ENCODE results near the gene PLEKHO2.

The PLEKHO2 gene

GRCh38 chr15:64806509-64806908, 35.2 kb upstream of the PLEKHO2 start:
- H3K23ac ChIP-seq (ENCODE audit: low read depth, low read length, poor library complexity), result no peak overlapping the region
- peaks cover 23 to 34% of the 10 kb centered on the region in 2 donors for H3K4me1 ChIP-seq (ENCODE audit: control insufficient read depth in 2 of 2, insufficient read depth in 1 of 2, low read depth in 1 of 2, low read length in 2 of 2)
- no peak overlapping the region for H3K4me2 ChIP-seq (ENCODE audit: insufficient read depth, low read length, poor library complexity, severe bottlenecking)
- H2AFZ ChIP-seq (ENCODE audit: low read length), result peak overlapping the region; percentile 32
- H3K4ac ChIP-seq (ENCODE audit: low read length), result no peak overlapping the region
- no peak overlapping the region for H4K91ac ChIP-seq (ENCODE audit: low read depth, low read length, poor library complexity)
- H3K27me3 ChIP-seq (ENCODE audit: control insufficient read depth in 3 of 3, insufficient read depth in 3 of 3, low read depth in 1 of 3, low read length in 3 of 3), result no peaks in the 10 kb centered on the region
- peak overlapping the region; percentile 5 for H2AK5ac ChIP-seq (ENCODE audit: low read depth, low read length)
- no peaks in the 10 kb centered on the region for H3K36me3 ChIP-seq (replicated peaks in 1 of 2; ENCODE audit: control insufficient read depth in 2 of 2, insufficient read depth in 2 of 2, low read length in 2 of 2)
- no peak overlapping the region for H2BK12ac ChIP-seq (ENCODE audit: low read length)
- no peak overlapping the region for H3K14ac ChIP-seq (ENCODE audit: low read length)
- no peaks in the 10 kb centered on the region for H3K79me1 ChIP-seq (ENCODE audit: low read depth, low read length)
- no peaks in the 10 kb centered on the region for H3K9me3 ChIP-seq (replicated peaks in 1 of 2; ENCODE audit: control insufficient read depth in 2 of 2, insufficient read depth in 1 of 2, low read depth in 1 of 2, low read length in 2 of 2)
- no CpG with 5 or more reads among the region's 6 CpGs for WGBS, 2 donors (ENCODE audit: extremely low coverage in 2 of 2, insufficient read length in 2 of 2, insufficient replicate concordance in 1 of 2)
- no peak overlapping the region for H4K8ac ChIP-seq (ENCODE audit: low read depth, low read length)
- peak overlapping the region; percentile 31 for H3K18ac ChIP-seq (ENCODE audit: low read length)
- no peak overlapping the region for H3K9ac ChIP-seq (ENCODE audit: low read depth, low read length, poor library complexity)
- H2BK120ac ChIP-seq (ENCODE audit: low read depth, low read length), result no peak overlapping the region
- H3K27ac ChIP-seq (replicated peaks; ENCODE audit: low read length), result no peak overlapping the region
- H3K4me3 ChIP-seq (ENCODE audit: low read length in 2 of 2), result no peak overlapping the region
- no peak overlapping the region for H2BK5ac ChIP-seq (ENCODE audit: low read length)
- peak overlapping the region; percentile 6 for H2BK15ac ChIP-seq (ENCODE audit: low read length)
- DNase-seq (ENCODE audit: low spot score), result no peak

GRCh38 chr15:64807051-64807749, 34.5 kb upstream of the PLEKHO2 start:
- DNase-seq (ENCODE audit: low spot score), result no peak
- Histone ChIP-seq H3K4me2 (ENCODE audit: insufficient read depth, low read length, poor library complexity, severe bottlenecking) (no peak overlapping the region), H3K27ac (replicated peaks; ENCODE audit: low read length) (no peak overlapping the region), H3K18ac (ENCODE audit: low read length) (peak overlapping the region; percentile 57), H2BK120ac (ENCODE audit: low read depth, low read length) (peak overlapping the region; percentile 52), H3K27me3 (ENCODE audit: control insufficient read depth in 3 of 3, insufficient read depth in 3 of 3, low read depth in 1 of 3, low read length in 3 of 3) (no peaks in the 10 kb centered on the region), H2BK5ac (ENCODE audit: low read length) (no peak overlapping the region), H3K4me3 (ENCODE audit: low read length in 2 of 2) (no peak overlapping the region), H3K36me3 (replicated peaks in 1 of 2; ENCODE audit: control insufficient read depth in 2 of 2, insufficient read depth in 2 of 2, low read length in 2 of 2) (no peaks in the 10 kb centered on the region), H2AK5ac (ENCODE audit: low read depth, low read length) (peak overlapping the region; percentile 5), H3K23ac (ENCODE audit: low read depth, low read length, poor library complexity) (no peak overlapping the region), H2BK15ac (ENCODE audit: low read length) (peak overlapping the region; percentile 6), H2AFZ (ENCODE audit: low read length) (peak overlapping the region; percentile 87), H4K91ac (ENCODE audit: low read depth, low read length, poor library complexity) (no peak overlapping the region), H3K79me1 (ENCODE audit: low read depth, low read length) (no peaks in the 10 kb centered on the region), H2BK12ac (ENCODE audit: low read length) (no peak overlapping the region), H3K9ac (ENCODE audit: low read depth, low read length, poor library complexity) (no peak overlapping the region), H3K4ac (ENCODE audit: low read length) (no peak overlapping the region), H4K8ac (ENCODE audit: low read depth, low read length) (no peak overlapping the region), H3K4me1 (ENCODE audit: control insufficient read depth in 2 of 2, insufficient read depth in 1 of 2, low read depth in 1 of 2, low read length in 2 of 2) (peaks cover 21 to 34% of the 10 kb centered on the region in 2 donors), H3K9me3 (replicated peaks in 1 of 2; ENCODE audit: control insufficient read depth in 2 of 2, insufficient read depth in 1 of 2, low read depth in 1 of 2, low read length in 2 of 2) (no peaks in the 10 kb centered on the region), H3K14ac (ENCODE audit: low read length) (no peak overlapping the region)
- WGBS, 2 donors (ENCODE audit: extremely low coverage in 2 of 2, insufficient read length in 2 of 2, insufficient replicate concordance in 1 of 2), result no CpG with 5 or more reads among the region's 13 CpGs

- Histone ChIP-seq H4K8ac (ENCODE audit: low read depth, low read length) (no peak overlapping the region), H3K27ac (replicated peaks; ENCODE audit: low read length) (no peak overlapping the region), H3K79me1 (ENCODE audit: low read depth, low read length) (no peaks in the 10 kb centered on the region), H2BK5ac (ENCODE audit: low read length) (no peak overlapping the region), H3K9me3 (replicated peaks in 1 of 2; ENCODE audit: control insufficient read depth in 2 of 2, insufficient read depth in 1 of 2, low read depth in 1 of 2, low read length in 2 of 2) (no peaks in the 10 kb centered on the region), H2BK15ac (ENCODE audit: low read length) (peak overlapping the region; percentile 28), H3K9ac (ENCODE audit: low read depth, low read length, poor library complexity) (no peak overlapping the region), H2BK12ac (ENCODE audit: low read length) (no peak overlapping the region), H3K14ac (ENCODE audit: low read length) (no peak overlapping the region), H3K36me3 (replicated peaks in 1 of 2; ENCODE audit: control insufficient read depth in 2 of 2, insufficient read depth in 2 of 2, low read length in 2 of 2) (no peaks in the 10 kb centered on the region), H2AK5ac (ENCODE audit: low read depth, low read length) (no peak overlapping the region), H2BK120ac (ENCODE audit: low read depth, low read length) (peak overlapping the region; percentile 52), H3K23ac (ENCODE audit: low read depth, low read length, poor library complexity) (no peak overlapping the region), H3K4ac (ENCODE audit: low read length) (no peak overlapping the region), H3K4me1 (ENCODE audit: control insufficient read depth in 2 of 2, insufficient read depth in 1 of 2, low read depth in 1 of 2, low read length in 2 of 2) (peaks cover 20 to 34% of the 10 kb centered on the region in 2 donors), H3K27me3 (ENCODE audit: control insufficient read depth in 3 of 3, insufficient read depth in 3 of 3, low read depth in 1 of 3, low read length in 3 of 3) (no peaks in the 10 kb centered on the region), H2AFZ (ENCODE audit: low read length) (peak overlapping the region; percentile 87), H4K91ac (ENCODE audit: low read depth, low read length, poor library complexity) (no peak overlapping the region), H3K18ac (ENCODE audit: low read length) (peak overlapping the region; percentile 11), H3K4me3 (ENCODE audit: low read length in 2 of 2) (no peak overlapping the region), H3K4me2 (ENCODE audit: insufficient read depth, low read length, poor library complexity, severe bottlenecking) (no peak overlapping the region)
- no peak for DNase-seq (ENCODE audit: low spot score)
- WGBS, 2 donors (ENCODE audit: extremely low coverage in 2 of 2, insufficient read length in 2 of 2, insufficient replicate concordance in 1 of 2), result no CpG with 5 or more reads among the region's 6 CpGs
Measured at GRCh38 chr15:64807751-64808222, 33.9 kb upstream of the PLEKHO2 start.

DNA sequence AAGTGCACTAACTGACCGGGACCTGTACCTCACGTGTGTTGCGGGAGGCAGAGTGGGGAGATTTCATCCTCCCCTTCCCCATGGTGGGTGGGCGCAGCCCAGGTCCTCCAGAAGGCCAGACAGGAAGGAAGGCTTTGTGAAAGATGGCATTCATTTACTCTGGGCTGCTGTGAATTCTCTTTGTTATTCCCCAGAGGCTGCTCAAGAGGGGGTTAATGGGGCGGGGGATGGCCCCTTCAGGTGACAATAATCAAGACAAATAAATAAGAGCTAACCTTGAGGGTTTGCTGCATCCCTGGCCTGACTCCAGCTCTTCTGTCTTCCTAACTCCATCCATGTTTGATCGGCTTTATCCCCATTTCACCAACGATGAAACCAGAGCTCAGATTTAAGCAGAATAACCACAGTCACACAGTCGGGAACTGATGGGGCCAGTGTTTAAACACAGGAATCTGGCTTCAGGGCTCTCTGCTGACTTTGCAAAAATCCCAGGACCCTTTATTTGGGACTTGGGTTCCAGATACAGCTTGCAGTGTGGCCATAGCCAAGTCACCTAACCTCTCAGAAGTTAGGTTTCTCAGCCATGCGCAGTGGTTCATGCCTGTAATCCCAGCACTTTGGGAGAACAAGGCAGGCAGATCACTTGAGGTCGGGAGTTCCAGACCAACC, 32.8 kb upstream of the PLEKHO2 start:
- Histone ChIP-seq H4K91ac (ENCODE audit: low read depth, low read length, poor library complexity) (no peak overlapping the region), H3K27me3 (ENCODE audit: control insufficient read depth in 3 of 3, insufficient read depth in 3 of 3, low read depth in 1 of 3, low read length in 3 of 3) (no peaks in the 10 kb centered on the region), H3K36me3 (replicated peaks in 1 of 2; ENCODE audit: control insufficient read depth in 2 of 2, insufficient read depth in 2 of 2, low read length in 2 of 2) (no peaks in the 10 kb centered on the region), H3K27ac (replicated peaks; ENCODE audit: low read length) (peak overlapping the region; percentile 18), H3K4me2 (ENCODE audit: insufficient read depth, low read length, poor library complexity, severe bottlenecking) (no peak overlapping the region), H2AK5ac (ENCODE audit: low read depth, low read length) (no peak overlapping the region), H2BK15ac (ENCODE audit: low read length) (no peak overlapping the region), H2BK120ac (ENCODE audit: low read depth, low read length) (no peak overlapping the region), H3K14ac (ENCODE audit: low read length) (peak overlapping the region; percentile 23), H2BK12ac (ENCODE audit: low read length) (no peak overlapping the region), H3K4ac (ENCODE audit: low read length) (peak overlapping the region; percentile 44), H3K9me3 (replicated peaks in 1 of 2; ENCODE audit: control insufficient read depth in 2 of 2, insufficient read depth in 1 of 2, low read depth in 1 of 2, low read length in 2 of 2) (no peaks in the 10 kb centered on the region), H2BK5ac (ENCODE audit: low read length) (no peak overlapping the region), H4K8ac (ENCODE audit: low read depth, low read length) (no peak overlapping the region), H2AFZ (ENCODE audit: low read length) (peak overlapping the region; percentile 66), H3K18ac (ENCODE audit: low read length) (peak overlapping the region; percentile 13), H3K79me1 (ENCODE audit: low read depth, low read length) (no peaks in the 10 kb centered on the region), H3K9ac (ENCODE audit: low read depth, low read length, poor library complexity) (no peak overlapping the region), H3K23ac (ENCODE audit: low read depth, low read length, poor library complexity) (no peak overlapping the region), H3K4me1 (ENCODE audit: control insufficient read depth in 2 of 2, insufficient read depth in 1 of 2, low read depth in 1 of 2, low read length in 2 of 2) (peaks cover 20 to 34% of the 10 kb centered on the region in 2 donors), H3K4me3 (ENCODE audit: low read length in 2 of 2) (no peak overlapping the region)
- WGBS, 2 donors (ENCODE audit: extremely low coverage in 2 of 2, insufficient read length in 2 of 2, insufficient replicate concordance in 1 of 2), result no CpG with 5 or more reads among the region's 10 CpGs
- no peak for DNase-seq (ENCODE audit: low spot score)
